Fibroblast of villous mesenchyme (primary cell): ENCODE measurements around the gene HES4. TPM values are rescaled to one million over a fixed set of nuclear protein-coding genes. Genes with fewer than 3 reads are reported as not detected.

Source experiments
- DNase-seq: peaks from one replicate; pipeline ENCODE4 v3.0.0-alpha.2; 2010; ENCODE audit warnings: low read depth
- H3K4me3 ChIP-seq: 2 replicates; pipeline ENCODE4 v1.5.1; 2011; ENCODE audit warnings: low read depth, mild to moderate bottlenecking, low read length
- CTCF ChIP-seq: IDR thresholded peaks from 2 replicates; pipeline ENCODE4 v1.5.1; 2012; ENCODE audit warnings: low read depth, mild to moderate bottlenecking, low read length; ENCODE audit not compliant: insufficient read depth
- total RNA-seq: library from RNA; depleted of rRNA; stranded (reverse); fragments of >200 nt; gene quantifications from 2 replicates; pipeline ENCODE4 v1.2.3, GENCODE V29; 2012

The HES4 gene
- total RNA-seq, 1 donor, result 2.2 TPM

GRCh38 chr1:1005774-1006304, 5.9 kb upstream of the HES4 start:
- no peak for TF ChIP-seq CTCF
- no peak for DNase-seq

GRCh38 chr1:1004780-1005697, 5.1 kb upstream of the HES4 start:
- no peak overlapping the region for H3K4me3 ChIP-seq
- peak; percentile 60 for DNase-seq
- TF ChIP-seq CTCF, result no peak

More at GRCh38 chr1:1005774-1006304, 5.9 kb upstream of the HES4 start:
- H3K4me3 ChIP-seq, result no peak overlapping the region

GRCh38 chr1:1004420-1004779, 4.5 kb upstream of the HES4 start:
- TF ChIP-seq CTCF, result no peak
- DNase-seq, result no peak
- H3K4me3 ChIP-seq, result no peak overlapping the region

GRCh38 chr1:1003618-1004419, 3.9 kb upstream of the HES4 start:
- TF ChIP-seq CTCF, result no peak
- DNase-seq, result no peak
- H3K4me3 ChIP-seq, result no peak overlapping the region

GRCh38 chr1:1001057-1001783, 1.3 kb upstream of the HES4 start:
- H3K4me3 ChIP-seq, result peak overlapping the region; percentile 73
- no peak for DNase-seq
- no peak for TF ChIP-seq CTCF

GRCh38 chr1:1000357-1001056, 610 bp upstream of the HES4 start:
- no peak for TF ChIP-seq CTCF
- peak; percentile 92 for DNase-seq
- H3K4me3 ChIP-seq, result peak overlapping the region; percentile 73
